ENCODE results near the gene GRAPL.
"Not testable (repeated sequence)": the region's sequence is repeated elsewhere in the genome, so short reads cannot be mapped to it uniquely, and the experiment has no call there.

GRCh38 chr17:19203429-19203828 is 76.0 kb downstream of the GRAPL start:
- TF ChIP-seq GABPA (IDR thresholded peaks at IDR 0.05 in 1 of 2, conservative IDR thresholded peaks at IDR 0.05 in 1 of 2); SP1 (IDR thresholded peaks at IDR 0.05); RAD21 (IDR thresholded peaks at IDR 0.05); YY1 (IDR thresholded peaks at IDR 0.05); TAF1 (conservative IDR thresholded peaks at IDR 0.05); JUND (IDR thresholded peaks at IDR 0.05); ATF3 (IDR thresholded peaks at IDR 0.05); EGR1 (IDR thresholded peaks at IDR 0.05; ENCODE audit: low read depth in 2 of 2): not testable (repeated sequence)
- TF ChIP-seq, protein P1, sequence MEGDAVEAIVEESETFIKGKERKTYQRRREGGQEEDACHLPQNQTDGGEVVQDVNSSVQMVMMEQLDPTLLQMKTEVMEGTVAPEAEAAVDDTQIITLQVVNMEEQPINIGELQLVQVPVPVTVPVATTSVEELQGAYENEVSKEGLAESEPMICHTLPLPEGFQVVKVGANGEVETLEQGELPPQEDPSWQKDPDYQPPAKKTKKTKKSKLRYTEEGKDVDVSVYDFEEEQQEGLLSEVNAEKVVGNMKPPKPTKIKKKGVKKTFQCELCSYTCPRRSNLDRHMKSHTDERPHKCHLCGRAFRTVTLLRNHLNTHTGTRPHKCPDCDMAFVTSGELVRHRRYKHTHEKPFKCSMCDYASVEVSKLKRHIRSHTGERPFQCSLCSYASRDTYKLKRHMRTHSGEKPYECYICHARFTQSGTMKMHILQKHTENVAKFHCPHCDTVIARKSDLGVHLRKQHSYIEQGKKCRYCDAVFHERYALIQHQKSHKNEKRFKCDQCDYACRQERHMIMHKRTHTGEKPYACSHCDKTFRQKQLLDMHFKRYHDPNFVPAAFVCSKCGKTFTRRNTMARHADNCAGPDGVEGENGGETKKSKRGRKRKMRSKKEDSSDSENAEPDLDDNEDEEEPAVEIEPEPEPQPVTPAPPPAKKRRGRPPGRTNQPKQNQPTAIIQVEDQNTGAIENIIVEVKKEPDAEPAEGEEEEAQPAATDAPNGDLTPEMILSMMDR (IDR thresholded peaks at IDR 0.05; ENCODE audit: low read depth, low read length, missing input control) = not testable (repeated sequence)
- TF ChIP-seq, protein P2, sequence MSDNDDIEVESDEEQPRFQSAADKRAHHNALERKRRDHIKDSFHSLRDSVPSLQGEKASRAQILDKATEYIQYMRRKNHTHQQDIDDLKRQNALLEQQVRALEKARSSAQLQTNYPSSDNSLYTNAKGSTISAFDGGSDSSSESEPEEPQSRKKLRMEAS (IDR thresholded peaks at IDR 0.05) = not testable (repeated sequence)
- TF ChIP-seq, protein P3, sequence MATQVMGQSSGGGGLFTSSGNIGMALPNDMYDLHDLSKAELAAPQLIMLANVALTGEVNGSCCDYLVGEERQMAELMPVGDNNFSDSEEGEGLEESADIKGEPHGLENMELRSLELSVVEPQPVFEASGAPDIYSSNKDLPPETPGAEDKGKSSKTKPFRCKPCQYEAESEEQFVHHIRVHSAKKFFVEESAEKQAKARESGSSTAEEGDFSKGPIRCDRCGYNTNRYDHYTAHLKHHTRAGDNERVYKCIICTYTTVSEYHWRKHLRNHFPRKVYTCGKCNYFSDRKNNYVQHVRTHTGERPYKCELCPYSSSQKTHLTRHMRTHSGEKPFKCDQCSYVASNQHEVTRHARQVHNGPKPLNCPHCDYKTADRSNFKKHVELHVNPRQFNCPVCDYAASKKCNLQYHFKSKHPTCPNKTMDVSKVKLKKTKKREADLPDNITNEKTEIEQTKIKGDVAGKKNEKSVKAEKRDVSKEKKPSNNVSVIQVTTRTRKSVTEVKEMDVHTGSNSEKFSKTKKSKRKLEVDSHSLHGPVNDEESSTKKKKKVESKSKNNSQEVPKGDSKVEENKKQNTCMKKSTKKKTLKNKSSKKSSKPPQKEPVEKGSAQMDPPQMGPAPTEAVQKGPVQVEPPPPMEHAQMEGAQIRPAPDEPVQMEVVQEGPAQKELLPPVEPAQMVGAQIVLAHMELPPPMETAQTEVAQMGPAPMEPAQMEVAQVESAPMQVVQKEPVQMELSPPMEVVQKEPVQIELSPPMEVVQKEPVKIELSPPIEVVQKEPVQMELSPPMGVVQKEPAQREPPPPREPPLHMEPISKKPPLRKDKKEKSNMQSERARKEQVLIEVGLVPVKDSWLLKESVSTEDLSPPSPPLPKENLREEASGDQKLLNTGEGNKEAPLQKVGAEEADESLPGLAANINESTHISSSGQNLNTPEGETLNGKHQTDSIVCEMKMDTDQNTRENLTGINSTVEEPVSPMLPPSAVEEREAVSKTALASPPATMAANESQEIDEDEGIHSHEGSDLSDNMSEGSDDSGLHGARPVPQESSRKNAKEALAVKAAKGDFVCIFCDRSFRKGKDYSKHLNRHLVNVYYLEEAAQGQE (IDR thresholded peaks at IDR 0.05) = not testable (repeated sequence)
- TF ChIP-seq, protein P4, sequence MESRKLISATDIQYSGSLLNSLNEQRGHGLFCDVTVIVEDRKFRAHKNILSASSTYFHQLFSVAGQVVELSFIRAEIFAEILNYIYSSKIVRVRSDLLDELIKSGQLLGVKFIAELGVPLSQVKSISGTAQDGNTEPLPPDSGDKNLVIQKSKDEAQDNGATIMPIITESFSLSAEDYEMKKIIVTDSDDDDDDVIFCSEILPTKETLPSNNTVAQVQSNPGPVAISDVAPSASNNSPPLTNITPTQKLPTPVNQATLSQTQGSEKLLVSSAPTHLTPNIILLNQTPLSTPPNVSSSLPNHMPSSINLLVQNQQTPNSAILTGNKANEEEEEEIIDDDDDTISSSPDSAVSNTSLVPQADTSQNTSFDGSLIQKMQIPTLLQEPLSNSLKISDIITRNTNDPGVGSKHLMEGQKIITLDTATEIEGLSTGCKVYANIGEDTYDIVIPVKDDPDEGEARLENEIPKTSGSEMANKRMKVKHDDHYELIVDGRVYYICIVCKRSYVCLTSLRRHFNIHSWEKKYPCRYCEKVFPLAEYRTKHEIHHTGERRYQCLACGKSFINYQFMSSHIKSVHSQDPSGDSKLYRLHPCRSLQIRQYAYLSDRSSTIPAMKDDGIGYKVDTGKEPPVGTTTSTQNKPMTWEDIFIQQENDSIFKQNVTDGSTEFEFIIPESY (IDR thresholded peaks at IDR 0.05) = not testable (repeated sequence)
